Measurements from ENCODE around the gene CDH4. TPM values are rescaled to one million over a fixed set of nuclear protein-coding genes. Genes with fewer than 3 reads are reported as not detected.

The CDH4 gene
- 3.6 and 4.3 TPM in 2 replicates for total RNA-seq

GRCh38 chr20:61251529-61252393 lies at the start of gene CDH4:
TSS of gene CDH4 (plus strand) at chr20:61252261.

Data from mammary microvascular endothelial cell (primary cell).